ENCODE data around the gene INTS13. TPM values are rescaled to one million over a fixed set of nuclear protein-coding genes. Genes with fewer than 3 reads are reported as not detected.
A peak's percentile ranks its signal among the peaks of the same experiment; 100 is the strongest.

INTS13 gene
- total and polyA plus RNA-seq, 12 donors, result 14.1 to 22.2 (median 18.2) TPM

GRCh38 chr12:26953447-26953846 is 15.7 kb upstream of the INTS13 start:
- Histone ChIP-seq H3K36me3 (peaks cover 0 to 37% (median 20%) of the 10 kb centered on the region in 9 donors), H3K27ac (peak overlapping the region in 1 of 10 donors; percentile 75), H3K27me3 (no peaks in the 10 kb centered on the region), H3K4me1 (peaks cover 0 to 37% (median 13%) of the 10 kb centered on the region in 9 donors), H3K9me3 (peaks cover 0 to 9% (median under 1%) of the 10 kb centered on the region in 11 donors), H3K4me3 (no peak overlapping the region)
- ATAC-seq, result peak in 4 of 8 donors; percentile 34 to 75 (median 57)
- WGBS, 2 donors, result 44 to 55% methylated on average over 1 of the region's 1 CpG
- no peak for DNase-seq
- intact Hi-C loops (cut with DNase I), result no loop called here
- no peak for TF ChIP-seq CTCF (IDR thresholded peaks at IDR 0.05)

GRCh38 chr12:26948309-26948708 is 10.5 kb upstream of the INTS13 start:
- no peak overlapping the region for H3K4me3 ChIP-seq
- WGBS, 2 donors, result 96 to 100% methylated on average over 1 of the region's 1 CpG
- no peak overlapping the region for H3K27ac ChIP-seq
- TF ChIP-seq CTCF (IDR thresholded peaks at IDR 0.05), result no peak
- ATAC-seq (no peak), DNase-seq (no peak)
- H3K27me3 ChIP-seq, result no peaks in the 10 kb centered on the region
- H3K4me1 ChIP-seq, result peaks cover 0 to 32% (median 2%) of the 10 kb centered on the region in 9 donors
- intact Hi-C loops (cut with DNase I), result no loop called here
- H3K36me3 ChIP-seq, result peaks cover 0 to 17% (median 0%) of the 10 kb centered on the region in 9 donors
- peaks cover 0 to 41% (median 19%) of the 10 kb centered on the region in 11 donors for H3K9me3 ChIP-seq

GRCh38 chr12:26941215-26941594 is 3.4 kb upstream of the INTS13 start:
- TF ChIP-seq CTCF (IDR thresholded peaks at IDR 0.05), result no peak
- Histone ChIP-seq H3K27me3 (no peaks in the 10 kb centered on the region), H3K36me3 (peaks cover 0 to 9% (median 0%) of the 10 kb centered on the region in 9 donors), H3K4me1 (peaks cover 0 to 66% (median 51%) of the 10 kb centered on the region in 9 donors), H3K9me3 (peaks cover 0 to 23% (median 10%) of the 10 kb centered on the region in 11 donors), H3K4me3 (peak overlapping the region in 4 of 10 donors; percentile 2 to 91 (median 89)), H3K27ac (peak overlapping the region in 4 of 10 donors; percentile 28 to 99 (median 65))
- ATAC-seq (no peak), DNase-seq (no peak)
- intact Hi-C loops (cut with DNase I), result no loop called here
- 31 to 48% methylated on average over 1 of the region's 1 CpG for WGBS, 2 donors

GRCh38 chr12:26940516-26941214 is 2.9 kb upstream of the INTS13 start:
- intact Hi-C loops (cut with DNase I), result no loop called here
- DNase-seq (no peak), ATAC-seq (no peak)
- peak overlapping the region in 5 of 10 donors; percentile 82 to 91 (median 89) for H3K4me3 ChIP-seq
- no peaks in the 10 kb centered on the region for H3K27me3 ChIP-seq
- peak overlapping the region in 4 of 10 donors; percentile 28 to 99 (median 65) for H3K27ac ChIP-seq
- peaks cover 0 to 71% (median 57%) of the 10 kb centered on the region in 9 donors for H3K4me1 ChIP-seq
- H3K36me3 ChIP-seq, result peaks cover 0 to 8% (median 0%) of the 10 kb centered on the region in 9 donors
- no peak for TF ChIP-seq CTCF (IDR thresholded peaks at IDR 0.05)
- peaks cover 0 to 22% (median 10%) of the 10 kb centered on the region in 11 donors for H3K9me3 ChIP-seq
- WGBS, 2 donors, result 70 to 87% methylated on average over 3 of the region's 3 CpGs

Measured in heart right ventricle (tissue), 16 donors.